Measurements from ENCODE around the gene ALDH3A2. TPM values are rescaled to one million over a fixed set of nuclear protein-coding genes. Genes with fewer than 3 reads are reported as not detected.
"Not testable (repeated sequence)": the region's sequence is repeated elsewhere in the genome, so short reads cannot be mapped to it uniquely, and the experiment has no call there.

ALDH3A2 gene
- total RNA-seq, 2 experiments from 2014 or later: 29.9 to 30.5 TPM

- CTCF ChIA-PET: interaction anchor here (2.9 kb wide), 1 partner anchor 9 kb away, joined by 15 read pairs; no protein-coding TSS in a partner anchor
- ATAC-seq: no peak
- no peaks in the 10 kb centered on the region for H3K27me3 Mint-ChIP-seq
These were observed 6.3 kb downstream of the ALDH3A2 start for GRCh38 chr17:19654896-19655295.

DNA sequence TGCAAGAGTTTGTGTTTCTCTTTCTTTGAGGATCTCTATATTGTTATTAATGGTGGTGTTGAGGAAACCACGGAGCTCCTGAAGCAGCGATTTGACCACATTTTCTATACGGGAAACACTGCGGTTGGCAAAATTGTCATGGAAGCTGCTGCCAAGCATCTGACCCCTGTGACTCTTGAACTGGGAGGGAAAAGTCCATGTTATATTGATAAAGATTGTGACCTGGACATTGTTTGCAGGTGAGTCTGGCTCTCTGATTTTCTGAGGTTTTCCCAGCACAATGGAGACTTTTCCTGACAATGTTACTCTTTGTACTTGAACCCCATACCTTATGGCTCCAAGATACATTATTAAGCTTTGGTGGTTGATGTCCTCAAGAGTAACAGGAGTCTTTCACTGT lies 7.8 kb downstream of the ALDH3A2 start:
- H3K36me3 Mint-ChIP-seq: peaks cover 27% of the 10 kb centered on the region
- ATAC-seq (no peak), DNase-seq (no peak)
- no peaks in the 10 kb centered on the region for H3K4me1 Mint-ChIP-seq
- CTCF ChIA-PET: interaction anchor here (0.6 to 2.9 kb wide), 4 partner anchors 8 to 1629 kb away, joined by 3 to 15 read pairs (median 4); partner anchors contain the start of gene ALDH3A2
- H3K27me3 Mint-ChIP-seq: no peaks in the 10 kb centered on the region
- H3K4me3 Mint-ChIP-seq: no peak overlapping the region
- no peak overlapping the region for H3K27ac Mint-ChIP-seq
- H3K9me3 Mint-ChIP-seq (ENCODE audit: low read depth): no peaks in the 10 kb centered on the region

More at GRCh38 chr17:19654896-19655295, 6.3 kb downstream of the ALDH3A2 start:
- Mint-ChIP-seq H3K9me3 (ENCODE audit: low read depth) (no peaks in the 10 kb centered on the region), H3K36me3 (peaks cover 27% of the 10 kb centered on the region), H3K4me1 (peaks cover 10% of the 10 kb centered on the region), H3K4me3 (no peak overlapping the region), H3K27ac (no peak overlapping the region)
- DNase-seq: no peak

- no peaks in the 10 kb centered on the region for H3K27me3 Mint-ChIP-seq
- no peak overlapping the region for H3K4me3 Mint-ChIP-seq
- no peaks in the 10 kb centered on the region for H3K4me1 Mint-ChIP-seq
- no peaks in the 10 kb centered on the region for H3K9me3 Mint-ChIP-seq (ENCODE audit: low read depth)
- CTCF ChIA-PET: interaction anchor here (1.2 to 2.9 kb wide), 2 partner anchors 8 to 11 kb away, joined by 3 to 15 read pairs; partner anchors contain the start of gene ALDH3A2
- DNase-seq (no peak), ATAC-seq (no peak)
- H3K27ac Mint-ChIP-seq: no peak overlapping the region
- peaks cover 27% of the 10 kb centered on the region for H3K36me3 Mint-ChIP-seq
These were observed 8.5 kb downstream of the ALDH3A2 start for GRCh38 chr17:19656851-19657581.

DNA sequence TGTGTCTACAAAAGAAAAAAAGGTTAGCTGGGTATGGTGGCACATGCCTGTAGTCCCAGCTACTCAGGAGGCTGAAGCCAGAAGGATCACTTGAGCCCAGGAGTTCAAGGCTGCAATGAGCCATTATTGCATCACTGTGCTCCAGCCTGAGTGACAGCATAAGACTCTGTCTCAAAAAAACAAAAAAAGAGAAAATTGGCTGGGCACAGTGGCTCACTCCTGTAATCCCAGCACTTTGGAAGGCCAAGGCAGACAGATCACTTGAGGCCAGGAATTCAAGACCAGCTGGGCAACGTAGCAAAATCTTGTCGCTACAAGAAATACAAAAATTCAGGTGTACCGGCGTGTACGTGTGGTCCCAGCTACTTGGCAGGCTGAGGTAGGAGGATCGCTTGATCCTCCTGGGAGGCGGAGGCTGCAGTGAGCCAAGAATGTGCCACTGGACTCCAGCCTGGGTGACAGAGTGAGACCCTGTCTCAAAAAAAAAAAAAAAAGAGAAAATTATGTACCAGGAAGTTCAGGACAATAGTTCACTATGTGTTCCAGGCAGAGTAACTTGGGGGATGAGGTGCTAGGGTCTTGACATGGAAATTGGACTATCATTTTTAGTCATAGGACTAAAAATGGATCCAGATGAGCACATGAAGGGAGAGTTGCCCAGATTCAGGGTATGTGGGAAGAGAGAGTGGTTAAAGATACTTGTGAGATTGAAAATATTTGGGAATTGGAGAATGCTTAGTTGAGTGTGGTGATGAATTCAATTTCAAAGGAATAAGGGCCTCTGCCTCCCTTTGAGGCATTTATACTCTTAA lies 11.0 kb downstream of the ALDH3A2 start:
- no peak overlapping the region for H3K27ac Mint-ChIP-seq
- DNase-seq (no peak), ATAC-seq (no peak)
- no peaks in the 10 kb centered on the region for H3K4me1 Mint-ChIP-seq
- no peaks in the 10 kb centered on the region for H3K9me3 Mint-ChIP-seq (ENCODE audit: low read depth)
- no peak overlapping the region for H3K4me3 Mint-ChIP-seq
- CTCF ChIA-PET: no interaction called here
- H3K27me3 Mint-ChIP-seq: no peaks in the 10 kb centered on the region
- H3K36me3 Mint-ChIP-seq: peaks cover 14% of the 10 kb centered on the region

GRCh38 chr17:19660219-19660870 lies 11.8 kb downstream of the ALDH3A2 start:
- no peaks in the 10 kb centered on the region for H3K27me3 Mint-ChIP-seq
- ATAC-seq: no peak
- no peak for DNase-seq
- CTCF ChIA-PET: interaction anchor here (1.0 kb wide), 1 partner anchor 85 kb away, joined by 3 read pairs; no protein-coding TSS in a partner anchor
- H3K4me1 Mint-ChIP-seq: no peaks in the 10 kb centered on the region
- H3K36me3 Mint-ChIP-seq: peaks cover 7% of the 10 kb centered on the region
- no peaks in the 10 kb centered on the region for H3K9me3 Mint-ChIP-seq (ENCODE audit: low read depth)
- H3K4me3 Mint-ChIP-seq: no peak overlapping the region
- H3K27ac Mint-ChIP-seq: no peak overlapping the region

DNA sequence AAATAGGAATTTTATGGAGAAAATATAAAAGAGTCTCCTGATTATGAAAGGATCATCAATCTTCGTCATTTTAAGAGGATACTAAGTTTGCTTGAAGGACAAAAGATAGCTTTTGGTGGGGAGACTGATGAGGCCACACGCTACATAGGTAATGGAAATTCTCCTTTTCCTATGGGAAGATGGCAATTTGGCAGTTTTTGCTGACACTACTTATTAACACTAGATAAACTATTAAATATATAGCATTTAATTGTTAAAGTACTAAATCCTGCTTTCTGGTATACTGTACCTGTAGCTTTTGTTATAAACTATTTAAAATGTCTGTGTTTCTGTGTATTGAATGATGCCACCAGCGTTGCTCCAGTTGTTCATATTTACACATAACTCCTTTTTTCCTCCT lies 12.6 kb downstream of the ALDH3A2 start:
- H3K36me3 Mint-ChIP-seq: peaks cover 5% of the 10 kb centered on the region
- H3K4me3 Mint-ChIP-seq: no peak overlapping the region
- H3K27me3 Mint-ChIP-seq: no peaks in the 10 kb centered on the region
- CTCF ChIA-PET: interaction anchor here (1.0 to 1.8 kb wide), 3 partner anchors 14 to 94 kb away, joined by 3 to 11 read pairs (median 3); no protein-coding TSS in a partner anchor
- no peak overlapping the region for H3K27ac Mint-ChIP-seq
- DNase-seq (no peak), ATAC-seq (no peak)
- no peaks in the 10 kb centered on the region for H3K9me3 Mint-ChIP-seq (ENCODE audit: low read depth)
- no peaks in the 10 kb centered on the region for H3K4me1 Mint-ChIP-seq

- no peak for DNase-seq
- ATAC-seq: no peak
- H3K4me1 Mint-ChIP-seq: no peaks in the 10 kb centered on the region
- H3K4me3 Mint-ChIP-seq: no peak overlapping the region
- H3K27me3 Mint-ChIP-seq: no peaks in the 10 kb centered on the region
- peaks cover 4% of the 10 kb centered on the region for H3K36me3 Mint-ChIP-seq
- H3K9me3 Mint-ChIP-seq (ENCODE audit: low read depth): no peaks in the 10 kb centered on the region
- H3K27ac Mint-ChIP-seq: no peak overlapping the region
- CTCF ChIA-PET: no interaction called here
These were observed 14.5 kb downstream of the ALDH3A2 start for GRCh38 chr17:19663097-19663496.

GRCh38 chr17:19664136-19664820 lies 15.7 kb downstream of the ALDH3A2 start:
- Mint-ChIP-seq H3K4me1 (no peaks in the 10 kb centered on the region), H3K27me3 (no peaks in the 10 kb centered on the region), H3K36me3 (peaks cover 4% of the 10 kb centered on the region), H3K9me3 (ENCODE audit: low read depth) (no peaks in the 10 kb centered on the region), H3K27ac (no peak overlapping the region), H3K4me3 (no peak overlapping the region)
- CTCF ChIA-PET: interaction anchor here (0.6 kb wide), 1 partner anchor 11 kb away, joined by 4 read pairs; no protein-coding TSS in a partner anchor
- DNase-seq (no peak), ATAC-seq (no peak)

DNA sequence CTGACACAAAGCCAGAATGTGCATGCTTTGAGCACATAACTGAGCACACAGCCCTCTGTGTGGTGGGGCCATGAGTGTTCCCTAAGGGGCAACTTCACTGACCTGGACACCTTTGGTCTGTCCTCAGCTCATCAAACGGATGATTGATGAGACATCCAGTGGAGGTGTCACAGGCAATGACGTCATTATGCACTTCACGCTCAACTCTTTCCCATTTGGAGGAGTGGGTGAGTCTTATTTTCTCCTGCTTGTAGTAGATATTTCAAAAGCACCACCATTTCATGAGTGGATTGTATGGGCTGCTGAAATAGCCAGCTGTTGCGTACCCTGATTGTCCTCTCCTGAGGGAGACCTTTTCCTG lies 16.2 kb downstream of the ALDH3A2 start:
- no peaks in the 10 kb centered on the region for H3K9me3 Mint-ChIP-seq (ENCODE audit: low read depth)
- H3K4me3 Mint-ChIP-seq: no peak overlapping the region
- H3K4me1 Mint-ChIP-seq: no peaks in the 10 kb centered on the region
- no peak for ATAC-seq
- CTCF ChIA-PET: no interaction called here
- no peaks in the 10 kb centered on the region for H3K27me3 Mint-ChIP-seq
- peaks cover 4% of the 10 kb centered on the region for H3K36me3 Mint-ChIP-seq
- no peak overlapping the region for H3K27ac Mint-ChIP-seq
- DNase-seq: no peak

DNA sequence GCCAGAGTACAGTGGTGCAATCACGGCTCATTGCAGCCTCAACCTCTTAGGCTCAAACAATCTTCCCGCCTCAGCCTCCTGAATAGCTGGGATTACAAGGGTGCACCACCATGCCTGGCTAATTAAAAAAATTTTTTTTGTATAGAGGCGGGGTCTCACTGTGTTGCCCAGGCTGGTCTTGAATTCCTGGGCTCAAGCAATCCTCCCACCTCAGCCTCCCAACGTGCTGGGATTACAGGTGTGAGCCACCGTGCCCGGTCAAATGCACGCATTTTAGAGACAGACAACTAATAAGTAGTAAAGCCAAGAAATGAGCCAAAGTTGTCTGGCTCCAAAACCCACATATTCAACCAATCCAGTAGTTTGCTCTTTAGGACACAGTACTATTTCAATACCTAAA lies 21.1 kb downstream of the ALDH3A2 start:
- ATAC-seq; H3K4me3 Mint-ChIP-seq; H3K36me3 Mint-ChIP-seq; H3K9me3 Mint-ChIP-seq (ENCODE audit: low read depth); H3K27ac Mint-ChIP-seq; H3K4me1 Mint-ChIP-seq; CTCF ChIA-PET; DNase-seq; H3K27me3 Mint-ChIP-seq: not testable (repeated sequence)

- Mint-ChIP-seq H3K27ac (no peak overlapping the region), H3K4me3 (no peak overlapping the region), H3K4me1 (no peaks in the 10 kb centered on the region), H3K27me3 (no peaks in the 10 kb centered on the region), H3K36me3 (peaks cover 1% of the 10 kb centered on the region), H3K9me3 (ENCODE audit: low read depth) (no peaks in the 10 kb centered on the region)
- CTCF ChIA-PET: no interaction called here
- DNase-seq: no peak
- no peak for ATAC-seq
These were observed 22.4 kb downstream of the ALDH3A2 start for GRCh38 chr17:19670908-19671307.

DNA sequence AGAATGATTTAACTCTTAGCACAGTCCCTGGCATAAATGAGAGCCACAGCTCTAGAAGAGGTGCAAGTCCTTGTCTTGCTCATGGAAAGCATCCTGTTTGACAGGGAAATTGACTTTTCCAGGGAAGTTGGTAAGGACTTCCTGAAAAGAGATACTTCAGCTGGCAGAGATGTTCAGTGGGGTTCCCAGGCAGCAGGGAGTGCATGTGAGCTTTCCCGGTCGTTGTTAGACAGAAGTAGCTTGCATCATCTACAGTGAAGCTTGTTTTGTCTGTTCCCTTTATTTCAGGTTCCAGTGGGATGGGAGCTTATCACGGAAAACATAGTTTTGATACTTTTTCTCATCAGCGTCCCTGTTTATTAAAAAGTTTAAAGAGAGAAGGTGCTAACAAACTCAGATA lies 22.9 kb downstream of the ALDH3A2 start:
- no peak for DNase-seq
- Mint-ChIP-seq H3K4me3 (no peak overlapping the region), H3K27me3 (no peaks in the 10 kb centered on the region), H3K4me1 (no peaks in the 10 kb centered on the region), H3K9me3 (ENCODE audit: low read depth) (no peaks in the 10 kb centered on the region), H3K36me3 (no peaks in the 10 kb centered on the region), H3K27ac (no peak overlapping the region)
- CTCF ChIA-PET: interaction anchor here (1.0 kb wide), 1 partner anchor 96 kb away, joined by 3 read pairs; no protein-coding TSS in a partner anchor
- no peak for ATAC-seq
